AG09309 (cell line): Measurements from ENCODE around the gene LGR6.

ENCODE experiments used
- DNase-seq: peaks from one replicate; pipeline ENCODE4 v3.0.0-alpha.2; 2010; ENCODE audit warnings: low read depth
- H3K4me3 ChIP-seq: 2 replicates; pipeline ENCODE4 v1.5.1; 2011; ENCODE audit warnings: mild to moderate bottlenecking, low read depth, low read length, moderate library complexity; ENCODE audit not compliant: control insufficient read depth
- TF ChIP-seq, protein P1 (sequence below): IDR thresholded peaks from 2 replicates; pipeline ENCODE4 v1.5.1; 2011; ENCODE audit warnings: mild to moderate bottlenecking, low read depth, low read length, inconsistent platforms; ENCODE audit not compliant: insufficient read depth, control insufficient read depth; ENCODE audit errors: missing control alignments

LGR6 gene

DNA sequence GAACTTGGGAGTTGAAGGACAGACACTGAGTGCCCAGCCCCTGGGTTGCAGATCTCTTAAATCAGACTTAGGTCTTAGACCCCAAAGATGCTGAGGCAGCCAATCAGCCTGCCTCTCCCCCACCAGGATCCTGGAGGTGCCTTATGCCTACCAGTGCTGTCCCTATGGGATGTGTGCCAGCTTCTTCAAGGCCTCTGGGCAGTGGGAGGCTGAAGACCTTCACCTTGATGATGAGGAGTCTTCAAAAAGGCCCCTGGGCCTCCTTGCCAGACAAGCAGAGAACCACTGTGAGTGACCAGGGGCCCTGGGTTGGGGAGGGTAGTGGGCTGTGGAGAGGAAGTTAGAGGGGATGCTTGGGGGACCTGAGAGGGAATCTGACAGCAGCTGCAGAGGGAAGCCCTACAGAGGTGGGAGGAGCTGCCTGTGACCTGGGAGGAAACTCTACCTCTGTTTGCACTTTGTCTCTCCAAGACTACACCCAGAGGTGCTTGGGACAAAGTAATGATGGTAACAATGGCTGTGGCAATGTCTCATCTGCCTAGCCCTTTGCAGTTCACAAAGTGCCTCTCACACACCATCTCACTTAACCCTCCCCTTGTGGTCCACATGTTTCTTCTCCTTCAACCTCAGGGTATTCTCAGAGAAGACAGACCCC lies 116.6 kb downstream of the LGR6 start:
- no peak overlapping the region for H3K4me3 ChIP-seq
- TF ChIP-seq, protein P1, sequence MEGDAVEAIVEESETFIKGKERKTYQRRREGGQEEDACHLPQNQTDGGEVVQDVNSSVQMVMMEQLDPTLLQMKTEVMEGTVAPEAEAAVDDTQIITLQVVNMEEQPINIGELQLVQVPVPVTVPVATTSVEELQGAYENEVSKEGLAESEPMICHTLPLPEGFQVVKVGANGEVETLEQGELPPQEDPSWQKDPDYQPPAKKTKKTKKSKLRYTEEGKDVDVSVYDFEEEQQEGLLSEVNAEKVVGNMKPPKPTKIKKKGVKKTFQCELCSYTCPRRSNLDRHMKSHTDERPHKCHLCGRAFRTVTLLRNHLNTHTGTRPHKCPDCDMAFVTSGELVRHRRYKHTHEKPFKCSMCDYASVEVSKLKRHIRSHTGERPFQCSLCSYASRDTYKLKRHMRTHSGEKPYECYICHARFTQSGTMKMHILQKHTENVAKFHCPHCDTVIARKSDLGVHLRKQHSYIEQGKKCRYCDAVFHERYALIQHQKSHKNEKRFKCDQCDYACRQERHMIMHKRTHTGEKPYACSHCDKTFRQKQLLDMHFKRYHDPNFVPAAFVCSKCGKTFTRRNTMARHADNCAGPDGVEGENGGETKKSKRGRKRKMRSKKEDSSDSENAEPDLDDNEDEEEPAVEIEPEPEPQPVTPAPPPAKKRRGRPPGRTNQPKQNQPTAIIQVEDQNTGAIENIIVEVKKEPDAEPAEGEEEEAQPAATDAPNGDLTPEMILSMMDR = no peak
- no peak for DNase-seq

DNA sequence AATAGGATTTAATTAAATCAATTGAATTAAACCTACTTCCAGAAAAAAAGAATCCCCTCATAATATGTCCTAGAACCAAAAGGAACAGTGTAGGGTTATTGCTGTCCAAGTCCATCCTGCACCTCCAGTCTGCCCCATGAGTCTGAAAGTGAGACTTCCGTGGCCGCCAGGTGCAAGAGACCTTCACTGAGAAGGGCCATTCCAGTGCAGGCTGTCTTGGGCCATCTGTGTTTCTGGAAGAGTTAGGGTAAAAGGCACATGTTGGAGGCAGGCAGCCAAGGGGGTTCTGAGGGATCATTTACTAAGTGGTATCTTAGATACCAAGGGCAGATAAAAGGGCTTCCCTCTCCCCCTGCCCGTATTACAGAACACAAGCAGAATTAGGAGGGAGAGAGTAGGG lies 117.1 kb downstream of the LGR6 start:
- DNase-seq = no peak
- TF ChIP-seq, protein P1 = no peak
- no peak overlapping the region for H3K4me3 ChIP-seq

DNA sequence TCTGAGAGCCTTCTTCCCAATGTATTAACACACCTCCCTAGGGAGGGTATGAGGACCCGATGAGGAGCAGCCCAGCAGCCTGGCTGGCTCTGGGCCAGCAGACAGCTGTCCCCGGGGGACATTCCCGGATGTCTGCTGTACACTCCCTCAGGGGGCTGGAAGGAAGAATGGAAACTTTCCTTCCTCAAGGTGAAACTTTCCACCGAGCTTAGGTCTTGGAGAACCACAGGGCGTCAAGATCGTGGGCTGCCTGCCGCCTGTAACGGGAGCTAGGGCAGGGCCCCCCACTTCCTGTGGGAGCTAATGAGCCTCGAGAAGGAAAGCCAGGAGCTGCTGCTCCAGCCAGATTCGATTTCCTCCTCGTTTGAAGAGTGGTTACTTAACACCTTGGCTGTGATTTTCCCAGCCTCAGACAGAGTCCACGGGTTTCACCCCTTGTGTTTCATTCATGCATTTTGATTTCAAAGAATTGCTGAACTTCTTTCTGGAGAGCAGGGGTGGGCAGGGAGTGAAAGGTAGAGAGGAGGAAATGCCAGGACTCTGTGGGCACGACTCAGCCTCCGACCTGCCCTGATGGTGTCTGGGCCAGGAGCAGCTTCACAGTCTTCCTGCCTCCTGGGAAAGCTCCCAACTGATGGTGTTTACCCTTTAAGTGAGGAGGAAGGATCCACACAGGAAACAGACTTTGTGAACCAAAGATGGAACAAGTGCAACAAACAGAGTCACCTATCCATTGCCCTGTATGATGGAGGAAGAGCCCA lies 118.5 kb downstream of the LGR6 start:
- TF ChIP-seq, protein P1 = no peak
- no peak overlapping the region for H3K4me3 ChIP-seq
- DNase-seq = no peak

DNA sequence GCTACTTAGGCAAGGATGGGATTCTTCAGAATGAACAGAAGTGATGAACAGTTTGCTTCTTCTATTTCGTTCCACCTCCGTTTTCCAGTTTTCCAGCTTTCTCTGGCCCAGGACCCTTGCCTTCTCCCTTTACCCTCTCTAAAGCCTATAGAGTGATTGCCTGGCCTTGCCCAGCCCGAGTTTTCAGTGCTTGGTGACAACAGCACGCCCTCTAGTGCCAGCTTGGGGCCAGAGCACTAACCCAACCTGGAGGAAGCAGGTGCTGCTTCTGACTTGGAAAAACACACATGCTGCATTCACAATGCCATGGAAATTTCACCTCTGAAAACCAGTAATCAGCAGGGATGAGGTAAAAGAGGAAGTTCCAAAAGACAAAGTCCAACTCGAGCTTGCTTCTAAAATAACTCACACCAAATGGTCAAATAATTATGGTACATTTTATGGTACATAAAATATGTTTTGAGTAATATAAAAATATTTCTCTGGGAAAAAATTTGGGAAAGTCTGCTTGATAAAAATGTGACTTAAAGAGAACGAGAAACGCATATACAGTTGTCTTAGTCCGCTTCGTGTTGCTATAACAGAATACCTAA lies 122.1 kb downstream of the LGR6 start:
- no peak overlapping the region for H3K4me3 ChIP-seq
- no peak for DNase-seq
- TF ChIP-seq, protein P1 = peak; percentile 99

DNA sequence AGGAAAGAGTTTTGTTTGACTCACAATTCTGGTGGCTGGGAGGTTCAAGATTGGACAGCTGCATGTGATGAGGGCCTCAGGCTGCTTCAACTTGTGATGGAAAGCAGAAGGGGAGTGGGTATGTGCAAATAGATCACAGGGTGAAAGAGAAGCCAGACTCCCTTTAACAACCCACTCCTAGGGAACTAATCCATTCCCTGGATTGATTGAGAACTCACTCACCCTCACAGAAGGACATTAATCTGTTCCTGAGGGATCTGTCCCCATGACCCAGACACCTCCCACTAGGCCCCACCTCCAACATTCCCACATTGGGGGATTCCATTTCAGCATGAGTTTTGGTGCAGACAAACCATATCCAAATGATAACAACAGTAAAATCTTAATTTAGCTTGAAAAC lies 122.6 kb downstream of the LGR6 start:
- TF ChIP-seq, protein P1 = no peak
- DNase-seq = no peak
- no peak overlapping the region for H3K4me3 ChIP-seq

DNA sequence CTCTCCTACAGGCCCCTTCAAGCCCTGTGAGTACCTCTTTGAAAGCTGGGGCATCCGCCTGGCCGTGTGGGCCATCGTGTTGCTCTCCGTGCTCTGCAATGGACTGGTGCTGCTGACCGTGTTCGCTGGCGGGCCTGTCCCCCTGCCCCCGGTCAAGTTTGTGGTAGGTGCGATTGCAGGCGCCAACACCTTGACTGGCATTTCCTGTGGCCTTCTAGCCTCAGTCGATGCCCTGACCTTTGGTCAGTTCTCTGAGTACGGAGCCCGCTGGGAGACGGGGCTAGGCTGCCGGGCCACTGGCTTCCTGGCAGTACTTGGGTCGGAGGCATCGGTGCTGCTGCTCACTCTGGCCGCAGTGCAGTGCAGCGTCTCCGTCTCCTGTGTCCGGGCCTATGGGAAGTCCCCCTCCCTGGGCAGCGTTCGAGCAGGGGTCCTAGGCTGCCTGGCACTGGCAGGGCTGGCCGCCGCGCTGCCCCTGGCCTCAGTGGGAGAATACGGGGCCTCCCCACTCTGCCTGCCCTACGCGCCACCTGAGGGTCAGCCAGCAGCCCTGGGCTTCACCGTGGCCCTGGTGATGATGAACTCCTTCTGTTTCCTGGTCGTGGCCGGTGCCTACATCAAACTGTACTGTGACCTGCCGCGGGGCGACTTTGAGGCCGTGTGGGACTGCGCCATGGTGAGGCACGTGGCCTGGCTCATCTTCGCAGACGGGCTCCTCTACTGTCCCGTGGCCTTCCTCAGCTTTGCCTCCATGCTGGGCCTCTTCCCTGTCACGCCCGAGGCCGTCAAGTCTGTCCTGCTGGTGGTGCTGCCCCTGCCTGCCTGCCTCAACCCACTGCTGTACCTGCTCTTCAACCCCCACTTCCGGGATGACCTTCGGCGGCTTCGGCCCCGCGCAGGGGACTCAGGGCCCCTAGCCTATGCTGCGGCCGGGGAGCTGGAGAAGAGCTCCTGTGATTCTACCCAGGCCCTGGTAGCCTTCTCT lies 124.6 kb downstream of the LGR6 start:
- TF ChIP-seq, protein P1 = no peak
- DNase-seq = no peak
- H3K4me3 ChIP-seq = no peak overlapping the region
